Activated gamma-delta T cell treated with anti-CD3 and anti-CD28 coated beads, Interleukin-2, amount 50 U/mL, for 16 hours (primary cell): ENCODE results near the gene GFRA4.

Experiments
- DNase-seq: peaks from one replicate; pipeline ENCODE4 v3.0.0-alpha.2; 2020; ENCODE audit warnings: low read depth

The GFRA4 gene

DNA sequence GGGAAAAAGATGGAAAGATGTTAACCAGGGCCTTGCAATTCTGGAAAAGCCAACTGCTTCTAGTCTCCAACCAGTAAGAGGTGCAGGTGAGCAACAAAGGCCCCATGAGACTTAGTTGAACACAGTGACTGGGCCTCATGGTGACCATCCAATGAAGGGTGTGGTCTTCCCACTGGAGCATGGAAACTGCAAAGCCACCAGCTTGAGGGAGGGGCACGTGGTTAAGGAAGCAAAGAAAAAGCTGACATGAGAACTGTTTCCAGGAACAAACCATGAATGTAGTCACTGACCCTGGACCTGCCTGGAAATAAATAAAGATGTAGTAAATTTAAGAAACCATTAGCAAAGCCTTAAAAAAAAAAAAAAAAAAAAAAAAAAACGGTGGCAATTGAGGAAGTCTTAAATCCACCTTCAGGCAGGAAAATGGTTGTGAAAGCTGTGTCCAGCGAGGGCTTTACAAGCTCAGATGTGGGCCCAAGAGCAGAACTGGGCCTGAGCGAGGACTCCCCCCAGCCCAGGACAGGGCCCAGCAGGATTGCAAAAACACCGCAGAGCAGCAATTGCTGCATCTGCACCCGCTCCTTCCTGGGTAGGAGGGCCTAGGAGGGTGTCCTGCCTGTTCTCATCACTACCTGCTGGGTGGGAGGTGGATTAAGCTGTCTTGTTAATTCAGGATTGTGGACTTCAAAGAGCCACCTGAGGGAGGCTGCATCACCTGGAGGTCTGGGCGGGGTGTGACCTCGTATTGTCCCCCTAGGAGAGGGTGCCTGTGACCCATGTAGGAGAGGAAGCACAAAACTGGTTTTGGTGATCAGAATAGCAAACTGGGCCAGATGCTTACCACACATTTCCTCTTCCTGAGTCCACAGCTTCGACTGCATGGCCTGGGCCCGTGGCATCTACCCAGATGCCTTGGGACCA is 10.3 kb downstream of the GFRA4 start:
- DNase-seq, result no peak

DNA sequence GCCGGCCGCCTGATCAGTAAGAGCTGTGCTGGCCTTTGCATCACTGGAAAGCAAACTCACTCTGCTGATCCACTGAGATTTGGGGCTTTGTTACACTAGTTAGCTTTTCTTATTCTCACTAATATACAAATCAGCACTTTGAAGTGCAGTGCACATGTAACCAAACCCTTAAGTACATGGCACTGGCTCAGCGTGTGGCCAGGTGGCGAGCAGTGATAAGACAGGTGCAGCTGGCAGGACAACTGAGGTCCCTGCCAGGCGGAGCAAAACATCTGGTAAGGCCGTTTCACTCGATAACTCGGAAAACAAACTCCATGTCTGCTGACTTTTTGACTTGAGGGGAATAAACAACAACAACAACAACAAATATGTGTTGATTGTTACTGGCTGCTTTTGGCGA is 11.0 kb downstream of the GFRA4 start:
- no peak for DNase-seq

DNA sequence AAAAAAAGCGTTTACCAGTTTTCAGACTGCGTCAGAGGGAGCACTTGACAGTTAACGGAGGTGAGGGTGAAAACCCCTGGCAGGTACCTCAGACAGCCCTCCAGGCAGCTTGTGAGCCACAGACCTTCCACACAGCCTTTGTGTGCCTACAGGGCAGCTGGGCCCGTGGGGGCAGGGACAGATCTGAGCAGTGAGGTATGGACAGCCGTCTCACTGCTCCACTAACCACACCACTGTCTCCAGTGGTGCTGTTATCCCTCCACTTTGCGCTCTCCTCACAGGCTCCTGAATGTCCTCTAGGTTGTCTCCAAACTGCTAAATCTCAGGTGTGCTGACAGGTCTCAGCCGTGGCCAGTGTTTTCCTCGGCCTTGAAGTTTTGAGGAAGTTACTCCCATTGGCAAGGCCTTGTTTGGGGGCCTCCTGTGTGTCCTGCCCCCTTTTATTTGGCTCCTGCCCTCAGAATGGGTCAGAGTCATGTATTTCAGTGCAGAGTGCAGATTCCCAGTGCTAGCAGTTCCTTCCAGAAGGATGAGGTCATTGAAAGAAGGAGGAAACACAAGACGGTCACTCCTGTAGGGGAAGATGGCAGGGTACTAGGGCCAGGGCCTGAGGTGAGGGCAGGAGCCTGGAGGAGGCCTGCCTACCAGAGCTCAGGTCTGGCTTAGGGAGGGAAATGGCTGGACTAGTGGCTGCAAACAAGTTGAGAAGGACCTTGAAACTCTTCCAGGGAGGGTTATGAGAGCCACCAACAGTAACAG is 11.8 kb downstream of the GFRA4 start:
- no peak for DNase-seq

DNA sequence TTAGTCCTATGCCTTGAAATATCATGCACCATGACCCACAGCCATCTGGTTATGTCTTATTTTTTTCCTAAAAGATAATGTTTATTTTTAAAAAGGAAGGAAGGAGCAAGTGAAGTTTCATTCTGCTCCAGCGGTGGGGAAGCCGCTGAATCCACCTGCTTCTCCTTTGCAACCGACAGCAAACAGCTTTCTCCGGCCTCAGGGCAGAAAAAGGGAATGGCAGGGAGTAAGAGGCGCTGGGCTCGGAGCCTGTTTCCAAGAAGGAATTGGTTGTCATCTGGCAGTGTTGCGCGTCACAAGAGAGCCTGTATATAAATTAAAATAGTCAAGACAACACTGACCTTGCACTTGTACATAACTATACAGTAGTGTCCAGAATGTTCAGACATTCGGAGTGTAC is 14.2 kb downstream of the GFRA4 start:
- no peak for DNase-seq

DNA sequence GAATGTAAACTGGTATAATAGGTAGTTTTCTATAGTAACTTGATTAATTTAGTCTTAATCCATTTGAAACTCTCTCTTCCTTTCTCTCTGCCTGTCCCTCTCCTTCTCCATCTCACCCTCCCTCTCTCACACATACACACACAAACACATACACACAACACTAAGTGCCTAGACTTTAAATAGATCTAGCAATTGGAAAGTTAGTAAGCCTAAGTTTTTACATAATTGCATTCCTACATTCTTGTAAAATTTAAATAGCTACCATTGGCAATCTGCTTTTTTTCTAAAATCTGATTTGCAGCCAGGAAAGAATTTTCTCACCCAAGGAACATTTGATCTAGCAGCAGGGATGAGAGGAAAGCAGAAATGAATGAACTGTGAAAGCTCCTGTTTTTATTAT is 15.7 kb downstream of the GFRA4 start:
- no peak for DNase-seq

DNA sequence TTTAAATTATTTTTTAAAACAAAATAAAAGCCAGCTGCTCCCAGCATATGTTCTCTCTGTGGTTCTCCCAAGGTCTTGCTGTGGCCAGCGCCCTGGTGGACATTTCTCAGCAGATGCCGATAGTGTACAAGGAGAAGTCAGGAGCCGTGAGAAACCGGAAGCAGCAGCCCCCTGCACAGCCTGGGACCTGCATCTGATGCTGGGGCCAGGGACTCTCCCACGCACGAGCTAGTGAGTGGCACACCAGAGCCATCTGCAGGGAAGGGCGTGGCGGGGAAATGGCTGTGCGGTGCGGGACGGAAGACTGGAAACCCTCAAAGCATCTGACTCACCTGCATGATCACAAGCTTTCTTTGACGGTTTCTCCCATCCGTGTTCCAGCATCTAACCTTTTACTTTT is 16.5 kb downstream of the GFRA4 start:
- no peak for DNase-seq

DNA sequence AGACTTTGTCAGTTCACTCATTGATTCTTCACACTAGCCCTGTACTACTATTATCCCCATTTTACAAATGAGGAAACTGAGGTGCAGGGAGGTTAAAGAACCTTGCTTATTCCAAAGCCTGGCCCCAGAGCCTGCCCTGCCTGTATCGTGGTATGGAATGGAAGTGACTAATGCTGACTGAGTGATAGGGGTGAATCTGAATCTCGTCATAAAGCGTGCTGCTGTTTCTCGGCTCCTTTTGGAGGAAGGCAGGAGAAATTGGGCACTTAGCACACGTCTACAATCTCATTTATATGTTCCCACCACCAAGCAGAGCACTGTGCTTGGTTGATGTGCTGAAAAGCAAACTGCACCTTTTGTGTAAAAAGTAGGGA is 17.1 kb downstream of the GFRA4 start:
- no peak for DNase-seq

DNA sequence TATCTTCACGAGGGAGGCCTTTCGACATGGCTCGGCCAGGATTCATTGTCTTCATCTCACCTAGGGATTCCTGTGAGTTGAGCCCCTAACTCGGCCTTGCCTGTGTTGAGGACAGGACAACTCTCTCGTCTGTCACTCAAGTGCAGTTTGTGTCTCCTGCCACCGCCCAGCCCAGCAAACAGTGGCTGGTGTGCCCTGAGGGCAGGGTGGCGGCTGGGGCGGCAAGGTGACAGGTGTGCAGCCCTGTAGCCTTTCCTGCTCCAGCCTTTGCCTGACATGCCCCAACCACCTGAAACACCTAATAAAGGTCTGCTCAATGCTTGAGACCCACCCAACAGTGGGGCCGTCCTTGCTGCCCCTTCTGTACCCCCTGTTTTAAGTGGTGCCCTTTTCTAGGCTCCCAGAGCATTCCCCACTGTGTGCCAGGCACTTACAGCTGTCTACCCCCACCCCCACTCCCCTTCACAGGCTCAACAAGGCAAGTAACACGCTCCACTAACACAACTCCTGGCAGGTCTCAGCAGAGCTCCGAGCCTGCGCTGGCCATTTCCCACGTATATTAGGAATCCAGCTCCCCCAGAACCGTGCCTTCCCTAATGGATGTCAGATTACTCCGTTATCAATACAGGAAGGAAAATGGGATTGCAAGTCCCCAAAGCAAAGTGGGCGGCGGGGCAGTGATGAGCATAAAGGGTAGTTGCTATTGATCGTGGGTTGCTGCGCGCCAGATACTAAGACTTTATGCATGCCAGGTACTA is 17.7 kb downstream of the GFRA4 start:
- no peak for DNase-seq

DNA sequence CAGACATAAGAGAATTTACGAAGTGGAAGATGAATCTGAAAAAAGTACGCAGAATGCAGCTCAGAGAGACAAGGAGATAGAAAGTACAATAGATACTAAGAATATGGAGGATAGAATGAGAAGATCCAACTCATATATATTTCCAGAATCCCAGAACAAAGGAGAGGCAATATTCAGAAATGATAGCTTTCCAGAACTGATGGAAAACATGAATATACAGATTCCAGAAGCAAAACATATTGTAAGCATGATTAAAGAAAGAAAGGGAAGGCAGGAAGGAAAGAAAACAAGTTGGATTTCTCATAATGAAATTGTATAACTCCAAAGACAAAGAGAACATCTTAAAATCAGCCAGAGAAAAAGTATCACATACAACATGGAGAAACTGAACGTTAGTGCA is 22.9 kb downstream of the GFRA4 start:
- no peak for DNase-seq

DNA sequence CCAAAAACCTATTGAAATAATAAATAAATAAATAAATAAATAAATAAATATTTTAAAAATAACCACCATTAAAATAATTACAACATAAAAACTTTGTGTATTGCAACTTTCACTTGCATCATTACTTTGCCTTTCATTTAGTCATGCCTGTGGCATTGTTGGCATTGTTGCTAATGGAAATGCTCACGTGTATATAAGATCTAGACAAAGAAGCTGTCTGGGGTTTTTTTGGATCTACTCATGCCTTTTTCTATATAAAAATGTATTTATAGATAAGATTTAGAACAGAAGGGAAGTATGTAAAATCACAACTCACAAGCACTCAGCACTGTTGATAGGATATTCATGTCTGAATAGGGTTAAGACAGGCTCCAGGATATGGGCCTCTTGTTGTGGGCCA is 27.9 kb downstream of the GFRA4 start:
- no peak for DNase-seq

DNA sequence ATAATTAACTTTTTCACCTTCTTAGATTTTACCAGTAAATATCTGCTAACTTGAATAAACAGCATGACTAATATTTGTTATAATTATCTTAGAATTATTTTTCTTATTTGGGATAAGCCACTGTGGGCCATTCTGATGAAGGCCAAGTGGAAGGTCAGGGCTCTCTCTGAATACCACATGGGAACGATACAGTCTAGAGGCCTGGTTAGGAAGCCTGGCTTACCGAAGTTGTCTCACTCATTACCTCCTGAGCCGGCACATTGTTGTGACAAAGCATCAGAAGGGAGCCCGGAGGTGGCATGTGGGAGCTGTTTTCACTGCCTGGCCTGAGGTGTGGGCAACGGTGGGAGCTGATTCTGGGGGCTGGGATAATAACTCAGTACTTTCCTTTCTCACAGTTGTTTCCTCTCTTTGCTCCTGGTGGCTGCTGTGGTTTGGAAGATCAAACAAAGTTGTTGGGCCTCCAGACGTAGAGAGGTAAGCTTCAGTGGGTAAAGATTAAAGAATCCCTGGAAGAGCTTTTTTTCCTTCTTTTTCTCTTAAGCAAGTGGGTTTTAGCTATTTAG is 29.2 kb downstream of the GFRA4 start:
- no peak for DNase-seq

DNA sequence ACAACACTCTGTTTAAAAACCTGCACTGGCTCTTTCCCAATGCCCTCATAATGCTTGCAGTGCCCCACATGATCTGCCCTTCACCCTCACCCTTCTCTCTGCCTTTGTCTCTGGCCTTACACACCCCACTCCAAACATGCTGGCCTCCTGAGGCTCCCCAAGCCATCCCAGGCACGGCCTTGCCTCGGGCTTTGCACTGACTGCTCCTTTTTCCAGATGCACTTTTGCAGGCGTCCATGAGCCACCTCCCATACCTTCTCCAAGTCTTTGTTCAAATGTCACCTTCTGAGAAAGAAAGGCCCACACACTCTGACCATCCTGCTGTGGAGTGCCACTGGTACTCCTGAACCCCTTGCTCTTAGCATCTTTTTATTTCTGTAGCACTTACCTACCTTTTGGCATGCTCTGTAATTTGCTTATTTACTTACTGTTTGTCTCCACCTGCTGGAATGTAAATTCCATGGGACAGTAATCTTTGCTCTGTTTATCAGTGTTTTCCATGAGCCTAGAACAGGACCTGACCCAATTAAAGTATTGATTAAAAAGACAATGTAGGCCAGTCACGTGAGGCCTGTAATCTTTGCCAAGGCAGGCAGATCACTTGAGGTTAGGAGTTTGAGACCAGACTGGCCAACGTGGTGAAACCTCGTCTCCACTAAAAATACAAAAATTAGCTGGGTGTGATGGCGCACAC is 30.7 kb downstream of the GFRA4 start:
- no peak for DNase-seq

DNA sequence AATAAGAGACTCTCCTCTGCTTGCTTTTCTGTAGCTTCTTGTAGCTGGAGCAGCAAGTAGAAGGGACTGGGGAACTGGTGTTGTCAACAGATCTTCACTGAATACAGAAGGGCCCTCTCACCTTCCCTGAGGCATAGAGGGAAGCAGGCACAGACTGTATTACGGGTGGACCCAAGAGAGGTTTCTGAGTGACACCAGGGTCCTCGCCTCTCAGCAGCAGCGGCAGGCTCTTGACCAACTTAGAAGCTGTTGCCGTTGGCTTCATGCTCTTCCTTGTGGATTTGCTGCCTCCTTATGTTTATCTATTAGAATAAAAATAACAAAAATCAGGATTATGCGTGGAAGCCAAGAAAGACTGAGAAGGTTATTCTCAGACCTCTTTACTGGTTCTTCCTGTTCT is 31.7 kb downstream of the GFRA4 start:
- no peak for DNase-seq

DNA sequence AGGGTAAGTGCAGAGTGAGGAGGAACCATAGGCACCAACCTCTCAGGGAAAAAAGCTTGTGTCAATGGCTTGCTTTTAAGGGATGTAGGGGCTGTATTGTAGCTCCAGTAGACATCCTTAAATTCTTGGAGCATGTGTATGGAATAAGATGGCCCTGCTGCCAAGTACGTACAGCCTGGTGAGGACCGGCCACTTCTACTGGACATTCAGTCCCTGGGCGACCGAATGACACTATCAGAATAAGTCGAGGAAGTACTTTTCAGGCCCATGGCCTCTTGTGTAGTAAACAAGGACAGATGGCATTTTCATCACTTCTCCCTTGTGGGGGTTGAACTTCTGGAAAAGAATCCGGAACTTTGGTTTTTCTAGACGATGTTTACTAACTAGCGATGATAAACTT is 32.8 kb downstream of the GFRA4 start:
- DNase-seq, result no peak

DNA sequence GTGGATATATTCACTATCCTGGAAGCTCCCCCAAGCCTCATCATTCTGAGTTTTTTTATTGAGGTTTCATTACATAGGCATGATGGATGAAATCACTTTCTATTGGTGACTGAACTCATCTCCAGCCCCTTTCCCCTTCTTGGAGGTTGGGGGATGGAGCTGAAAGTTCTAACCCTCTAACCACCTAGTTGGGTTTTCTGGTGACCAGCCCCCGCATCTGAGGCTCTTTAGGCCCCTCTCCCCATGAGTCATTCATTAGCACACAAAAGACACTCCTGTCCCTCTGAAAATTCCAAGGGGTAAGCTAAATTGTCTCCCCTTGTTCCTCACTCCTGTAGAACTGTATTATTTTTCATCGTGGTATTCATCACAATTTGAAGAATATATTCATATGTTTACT is 33.3 kb downstream of the GFRA4 start:
- DNase-seq, result no peak

DNA sequence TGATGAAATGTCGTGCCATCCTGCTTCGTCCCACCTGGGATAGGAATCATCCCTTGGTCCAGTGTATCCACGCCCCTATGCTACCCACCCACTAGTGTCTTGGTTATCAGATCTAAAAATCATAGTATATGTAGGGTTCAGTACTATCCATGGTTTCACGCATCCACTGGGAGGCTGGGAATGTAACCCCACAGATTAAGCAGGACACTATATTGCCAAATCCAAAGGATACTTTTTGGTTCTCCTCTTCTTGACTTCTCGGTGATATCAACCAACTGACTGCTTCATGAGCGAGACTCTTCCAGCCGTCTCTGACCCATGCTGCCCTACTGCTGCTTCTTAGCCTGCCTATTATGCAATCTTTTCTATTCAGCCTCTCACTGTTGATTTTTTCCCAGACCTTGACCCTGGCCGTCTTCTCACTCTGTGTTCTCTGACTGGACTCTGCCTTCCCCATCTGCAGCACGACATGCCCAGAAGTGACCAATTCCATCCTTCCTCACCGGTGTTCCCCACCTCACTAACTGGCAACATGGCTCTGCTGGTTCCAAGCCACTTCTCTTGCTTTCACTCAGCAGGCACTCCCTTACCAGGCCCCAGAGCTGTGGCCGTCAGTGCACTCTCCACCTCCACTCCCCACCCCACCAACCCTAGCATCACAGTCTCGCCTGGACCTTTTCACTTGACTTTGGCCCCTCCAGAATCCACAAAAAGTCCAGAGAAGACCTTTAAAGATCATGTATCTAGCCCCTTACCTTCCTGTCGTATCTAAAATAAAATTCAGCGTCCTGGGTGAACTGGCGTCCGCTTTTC is 34.5 kb downstream of the GFRA4 start:
- no peak for DNase-seq

DNA sequence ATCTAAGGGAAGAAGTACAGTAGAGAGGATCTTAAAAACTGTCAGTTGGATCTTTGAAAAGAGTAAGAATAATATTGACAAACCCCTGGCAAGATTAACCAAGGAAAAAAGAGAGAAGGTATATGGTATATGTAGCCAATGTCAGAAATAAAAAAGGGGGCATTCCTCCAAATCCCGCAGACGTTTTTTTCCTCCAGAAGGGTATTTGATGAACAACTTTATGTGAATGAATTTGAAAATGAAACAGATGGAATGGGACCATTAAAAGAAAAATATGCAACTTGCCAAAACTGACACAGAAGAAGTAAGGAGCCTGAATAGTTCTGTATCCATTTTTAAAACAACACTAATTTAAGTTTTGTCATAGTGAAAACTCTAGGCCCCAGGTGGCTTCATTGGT is 35.7 kb downstream of the GFRA4 start:
- no peak for DNase-seq

DNA sequence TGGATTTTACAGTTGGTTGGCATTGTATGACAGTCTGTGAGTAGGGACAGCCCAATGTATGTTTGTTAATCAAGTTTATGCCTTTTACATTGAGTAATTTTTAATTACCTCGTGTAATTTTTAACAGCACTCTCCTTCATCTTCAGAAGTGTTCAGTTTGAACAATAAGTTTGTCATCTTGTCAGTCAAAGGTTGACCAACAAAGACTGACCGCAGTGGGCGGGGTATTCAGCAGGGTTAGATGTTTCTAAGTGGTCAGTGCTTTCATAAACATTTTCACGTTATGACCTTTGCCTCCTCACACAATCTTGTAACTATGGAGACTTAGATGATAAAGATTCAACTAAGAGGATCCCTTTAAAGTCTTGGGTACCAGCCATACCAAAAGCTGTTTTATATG is 40.8 kb downstream of the GFRA4 start:
- DNase-seq, result no peak

DNA sequence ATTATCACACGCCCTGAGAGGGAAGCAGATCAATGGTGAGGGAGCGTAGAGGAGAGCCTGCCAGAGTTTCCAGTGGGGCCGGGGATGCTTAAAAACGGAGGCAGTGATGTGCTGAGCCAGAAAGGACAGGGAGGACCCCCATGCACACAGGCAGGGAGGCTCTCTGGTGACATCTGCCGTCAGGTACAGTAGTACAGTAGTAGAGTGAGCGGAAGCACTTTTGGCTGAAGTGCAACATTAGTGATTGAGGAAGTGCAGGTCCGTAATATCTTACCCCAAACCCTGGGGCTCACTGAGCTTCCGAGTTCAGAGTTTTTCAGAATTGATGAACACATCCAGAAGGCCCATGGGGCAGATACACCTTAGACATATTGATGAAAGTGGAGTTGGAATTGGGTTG is 42.1 kb downstream of the GFRA4 start:
- no peak for DNase-seq

DNA sequence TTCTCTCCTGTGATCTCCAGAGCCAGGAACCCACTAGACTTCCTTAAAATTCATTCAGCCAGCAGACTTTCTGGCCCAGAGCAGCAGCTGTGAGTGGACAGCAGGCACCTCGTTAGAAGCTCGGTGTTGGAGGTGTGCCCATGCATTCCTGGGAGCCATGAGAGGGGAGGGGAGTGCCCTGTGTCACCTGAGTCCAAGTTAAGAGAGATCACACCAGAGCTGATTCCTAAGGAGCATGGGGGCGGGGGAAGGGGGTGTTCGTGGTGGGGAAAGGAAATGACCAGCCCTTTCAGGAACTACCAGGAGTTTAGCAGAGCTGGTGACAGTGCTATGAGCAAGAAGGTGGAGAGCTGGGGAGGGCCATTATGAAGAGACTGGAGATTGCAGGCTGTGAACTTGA is 46.9 kb downstream of the GFRA4 start:
- DNase-seq, result no peak
